A673 (cell line): ENCODE data around the gene STPG2.

Experiments
- CTCF ChIP-seq: fragments of 300-800, 200-600 bp; sonication (generic); conservative IDR thresholded peaks from 2 replicates; pipeline ENCODE4 v1.5.1; 2017; ENCODE audit warnings: low read depth, mild to moderate bottlenecking, antibody characterized with exemption, low read length, moderate library complexity, mixed read lengths
- EZH2 ChIP-seq: fragments of 200-600 bp; sonication (generic); IDR thresholded peaks from 2 replicates; pipeline ENCODE4 v1.6.1; 2017; ENCODE audit warnings: borderline replicate concordance, low read depth, mild to moderate bottlenecking, mixed read lengths, antibody characterized with exemption, low read length; ENCODE audit not compliant: poor library complexity, severe bottlenecking

- TF ChIP-seq CTCF = no peak
- no peak for TF ChIP-seq EZH2
Measured at GRCh38 chr4:97665553-97665952, 477.7 kb downstream of the STPG2 start.
